Spleen (tissue), 11 donors: ENCODE data around the gene PRKCD. TPM values are rescaled to one million over a fixed set of nuclear protein-coding genes. Genes with fewer than 3 reads are reported as not detected.

Experiments used
- DNase-seq: peaks from one replicate; pipeline ENCODE4 v3.0.0-alpha.2; 2020
- H3K27ac ChIP-seq, 8 donors: fragments of 200-600 bp; sonication (generic) in 7 of 8; 1 replicate in 4 of 8; 2 replicates in 4 of 8; pipeline versions ENCODE4 v1.5.0 to v1.8.0; 2016 to 2021; ENCODE audit warnings: inconsistent platforms in 4 of 8, mild to moderate bottlenecking in 4 of 8, moderate library complexity in 1 of 8
- H3K27me3 ChIP-seq, 7 donors: fragments of 200-600 bp; sonication (generic) in 6 of 7; replicated peaks in 1 of 7; 1 replicate in 4 of 7; 2 replicates in 3 of 7; pipeline versions ENCODE4 v1.5.0 to v1.8.0; 2016 to 2021; ENCODE audit warnings: inconsistent platforms in 3 of 7, mild to moderate bottlenecking in 1 of 7
- H3K36me3 ChIP-seq, 6 donors: fragments of 200-600 bp; sonication (generic) in 5 of 6; 1 replicate in 4 of 6; 2 replicates in 2 of 6; pipeline versions ENCODE4 v1.5.0 to v1.8.0; 2016 to 2021; ENCODE audit warnings: inconsistent platforms in 2 of 6
- H3K4me1 ChIP-seq, 6 donors: fragments of 200-600 bp; sonication (generic) in 5 of 6; 1 replicate in 3 of 6; 2 replicates in 3 of 6; pipeline versions ENCODE4 v1.5.0 to v1.8.0; 2016 to 2021; ENCODE audit warnings: inconsistent platforms in 3 of 6
- H3K4me3 ChIP-seq, 8 donors: fragments of 200-600 bp; sonication (generic) in 7 of 8; 1 replicate in 4 of 8; 2 replicates in 4 of 8; pipeline versions ENCODE4 v1.5.0 to v1.8.0; 2016 to 2021; ENCODE audit warnings: inconsistent platforms in 4 of 8, mild to moderate bottlenecking in 4 of 8, moderate library complexity in 2 of 8
- H3K9me3 ChIP-seq, 8 donors: fragments of 200-600 bp; sonication (generic) in 7 of 8; 1 replicate in 4 of 8; 2 replicates in 4 of 8; pipeline versions ENCODE4 v1.5.0 to v1.8.0; 2016 to 2021; ENCODE audit warnings: inconsistent platforms in 4 of 8
- POLR2A ChIP-seq, 3 donors: fragments of 450-650 bp; IDR thresholded peaks; one replicate each; pipeline ENCODE4 v1.5.1; 2017; ENCODE audit warnings: antibody characterized with exemption in 3 of 3, mild to moderate bottlenecking in 1 of 3
- POLR2AphosphoS5 ChIP-seq, 3 donors: sonication (generic); formaldehyde crosslinking; IDR thresholded peaks; one replicate each; pipeline ENCODE4 v1.5.1; 2017; ENCODE audit warnings: antibody characterized with exemption in 3 of 3
- WGBS, 5 donors: extraction: QIAGEN DNeasy Blood & Tissue Kit in 3 of 5; methylation state at CpG; one replicate each; pipeline versions ENCODE4 v1.1.5 to v1.1.7; 2013 to 2018; 5-methylcytosine and 5-hydroxymethylcytosine counted together
- intact Hi-C: fragments of 100-400 bp; cut with DNase I; formaldehyde crosslinking; loops from one replicate; pipeline ENCODE4 v1.15.0; 2023; ENCODE audit warnings: low total_unique reads
- polyA plus RNA-seq, 3 donors: library from polyadenylated mRNA; stranded (reverse); fragments of 200-250 nt; gene quantifications; one replicate each; pipeline ENCODE4 v1.2.1, GENCODE V29; 2013
- total RNA-seq, 7 donors: library from RNA; depleted of rRNA in 3 of 7; stranded (reverse); fragments of >200 nt in 3 of 7; fragmentation: NEBNext Ultra II Directional in 4 of 7; extraction: Animal tissue kit (Norgen Biotek cat#: 25700) in 4 of 7; gene quantifications; one replicate each; pipeline versions ENCODE4 v1.1.0 to v1.2.1, GENCODE V29; 2016 to 2021
- TF ChIP-seq, protein P1 (sequence below), 11 experiments: fragments of 200-600 bp in 7 of 11; fragments of 450-650 bp in 4 of 11; sonication (generic) in 4 of 11; IDR thresholded peaks in 8 of 11; conservative IDR thresholded peaks in 3 of 11; 1 replicate in 7 of 11; 2 replicates in 4 of 11; pipeline versions ENCODE4 v1.4.0 to v1.8.0; 2016 to 2021; ENCODE audit warnings: antibody characterized with exemption in 11 of 11, inconsistent platforms in 4 of 11, mild to moderate bottlenecking in 1 of 11
- donor health status: healthy with polysubstance abuse.
- donor health status: DM: no; HTN: no; CAD: no; lungs with moderate emphysema.
- donor health status: DM: no; HTN: no; CAD: no.
- donor health status: Bipolar disorder and iron deficiency.
- donor health status: healthy.
- donor health status: DM: no; HTN: no; CAD: no.
- donor health status: DM: yes; HTN: yes; CAD: no.

PRKCD gene
- total and polyA plus RNA-seq, 10 donors = 22.2 to 100 (median 48.5) TPM

DNA sequence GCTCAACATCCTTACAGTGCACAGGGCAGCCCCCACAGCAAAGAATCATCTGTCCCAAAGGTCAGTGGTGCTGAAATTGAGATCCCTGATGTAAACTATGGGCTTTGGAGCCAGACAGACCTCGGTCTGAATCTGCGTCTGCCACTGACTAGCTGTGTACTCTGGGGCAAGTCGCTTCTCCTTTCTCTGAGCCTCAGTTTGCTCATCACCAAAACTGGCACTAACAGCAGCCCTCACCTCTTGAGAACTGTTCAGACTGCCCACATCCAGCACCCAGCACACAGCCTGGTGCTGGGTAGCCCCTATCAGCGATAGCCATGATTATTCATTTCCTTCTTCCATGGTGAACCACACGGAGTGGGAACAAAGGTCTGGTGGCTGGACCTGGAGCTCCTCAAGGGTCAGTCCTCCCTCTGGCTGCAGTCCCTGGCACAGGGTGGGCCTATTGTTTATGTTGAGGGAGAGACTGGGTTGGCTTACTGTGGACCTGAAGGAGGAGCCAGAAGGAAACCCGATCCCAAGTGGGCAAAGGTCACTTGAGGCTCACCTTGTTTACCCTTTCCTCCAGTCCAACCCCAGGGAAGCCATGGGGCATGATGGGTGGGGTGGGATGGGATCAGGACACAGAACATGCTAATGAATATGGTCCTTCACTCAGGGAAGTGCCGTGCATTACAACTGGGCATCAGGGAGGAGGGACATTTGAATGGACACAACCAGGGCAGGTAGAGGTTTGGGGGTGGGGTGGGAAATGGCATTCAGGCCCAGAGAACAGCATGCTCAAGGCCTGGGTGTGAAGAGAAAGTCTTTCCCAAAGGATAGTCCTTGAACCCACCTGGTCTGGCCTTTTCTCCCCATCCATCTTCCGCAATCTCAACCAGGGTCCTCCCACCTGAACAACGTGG lies 1.6 kb upstream of the PRKCD start:
- no peak for DNase-seq
- H3K4me1 ChIP-seq = peaks cover 8 to 77% (median 57%) of the 10 kb centered on the region in 6 donors
- 70 to 78% (median 73%) methylated on average over 9 of the region's 9 CpGs for WGBS, 5 donors

DNA sequence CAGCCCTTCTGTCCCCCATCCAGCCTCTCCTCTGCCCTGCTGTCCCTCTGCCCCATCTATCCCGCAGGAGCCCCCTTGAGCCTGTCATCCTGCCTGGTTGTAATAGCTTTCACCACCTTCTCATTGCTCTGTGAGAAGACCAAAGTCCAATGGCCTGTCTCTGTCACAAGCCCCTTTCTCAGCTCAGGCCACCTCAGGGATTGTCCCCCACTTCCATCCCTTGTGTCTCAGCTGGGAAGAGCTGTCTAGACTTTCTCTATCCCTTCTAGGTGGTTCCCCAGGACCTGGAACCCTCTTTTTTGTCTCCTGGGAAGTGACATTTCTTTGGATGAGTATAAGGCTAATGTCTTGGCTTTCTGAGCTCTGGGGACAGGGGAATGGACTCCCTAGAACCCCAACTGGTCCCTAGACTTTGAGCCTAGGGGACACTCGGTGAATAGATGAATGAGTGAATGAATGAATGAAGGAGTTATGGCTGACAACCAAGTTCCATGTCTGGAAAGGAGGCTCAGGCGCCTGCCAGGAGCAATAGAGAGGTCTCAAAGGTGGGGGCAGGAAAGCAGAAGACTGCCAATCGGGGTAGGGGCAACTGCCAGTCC lies 849 bp upstream of the PRKCD start:
- Histone ChIP-seq H3K4me1 (peaks cover 8 to 84% (median 65%) of the 10 kb centered on the region in 6 donors), H3K27ac (peak overlapping the region; percentile 80 to 98 (median 92)), H3K9me3 (no peaks in the 10 kb centered on the region), H3K4me3 (peak overlapping the region; percentile 72 to 93 (median 82)), H3K36me3 (peaks cover 0 to 10% (median 0%) of the 10 kb centered on the region in 6 donors), H3K27me3 (peaks cover 0 to 23% (median 9%) of the 10 kb centered on the region in 7 donors)
- no peak for DNase-seq
- 33 to 36% (median 35%) methylated on average over 4 of the region's 4 CpGs for WGBS, 5 donors
- intact Hi-C loops = no loop called here
- TF ChIP-seq, protein P1, sequence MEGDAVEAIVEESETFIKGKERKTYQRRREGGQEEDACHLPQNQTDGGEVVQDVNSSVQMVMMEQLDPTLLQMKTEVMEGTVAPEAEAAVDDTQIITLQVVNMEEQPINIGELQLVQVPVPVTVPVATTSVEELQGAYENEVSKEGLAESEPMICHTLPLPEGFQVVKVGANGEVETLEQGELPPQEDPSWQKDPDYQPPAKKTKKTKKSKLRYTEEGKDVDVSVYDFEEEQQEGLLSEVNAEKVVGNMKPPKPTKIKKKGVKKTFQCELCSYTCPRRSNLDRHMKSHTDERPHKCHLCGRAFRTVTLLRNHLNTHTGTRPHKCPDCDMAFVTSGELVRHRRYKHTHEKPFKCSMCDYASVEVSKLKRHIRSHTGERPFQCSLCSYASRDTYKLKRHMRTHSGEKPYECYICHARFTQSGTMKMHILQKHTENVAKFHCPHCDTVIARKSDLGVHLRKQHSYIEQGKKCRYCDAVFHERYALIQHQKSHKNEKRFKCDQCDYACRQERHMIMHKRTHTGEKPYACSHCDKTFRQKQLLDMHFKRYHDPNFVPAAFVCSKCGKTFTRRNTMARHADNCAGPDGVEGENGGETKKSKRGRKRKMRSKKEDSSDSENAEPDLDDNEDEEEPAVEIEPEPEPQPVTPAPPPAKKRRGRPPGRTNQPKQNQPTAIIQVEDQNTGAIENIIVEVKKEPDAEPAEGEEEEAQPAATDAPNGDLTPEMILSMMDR (IDR thresholded peaks at IDR 0.05 in 8 of 11, conservative IDR thresholded peaks at IDR 0.05 in 3 of 11) = peak in 1 of 11 experiments; percentile 72
- TF ChIP-seq POLR2AphosphoS5 (IDR thresholded peaks at IDR 0.05) = no peak

More for the DNA sequence above, 1.6 kb upstream of the PRKCD start:
- intact Hi-C loops = no loop called here
- Histone ChIP-seq H3K9me3 (no peaks in the 10 kb centered on the region), H3K27ac (peak overlapping the region in 4 of 8 donors; percentile 14 to 98 (median 56)), H3K36me3 (peaks cover 0 to 5% (median 0%) of the 10 kb centered on the region in 6 donors), H3K27me3 (peaks cover 0 to 30% (median 9%) of the 10 kb centered on the region in 7 donors), H3K4me3 (peak overlapping the region in 1 of 8 donors; percentile 82)
- TF ChIP-seq, protein P1 (IDR thresholded peaks at IDR 0.05 in 8 of 11, conservative IDR thresholded peaks at IDR 0.05 in 3 of 11) = no peak

DNA sequence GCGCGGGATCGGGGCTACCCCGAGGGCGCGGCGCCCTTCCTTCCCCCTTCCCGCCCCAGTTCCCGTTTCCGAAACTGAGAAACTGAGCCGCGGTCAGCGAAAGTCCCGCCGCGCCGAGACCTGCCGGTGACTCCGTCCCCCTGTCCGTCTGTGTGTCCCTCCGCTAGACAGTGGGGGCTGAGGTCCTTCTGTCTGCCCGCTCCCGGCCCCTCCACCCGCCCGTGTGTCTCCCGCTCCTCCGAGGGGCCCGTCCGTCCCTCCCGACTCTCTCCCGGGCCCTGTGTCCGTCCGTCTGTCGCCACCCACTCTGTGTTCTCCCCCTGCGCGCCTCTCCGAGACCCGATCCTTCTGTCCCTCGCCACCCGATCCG lies 426 bp downstream of the PRKCD start:
- DNase-seq = no peak
- peaks cover 0 to 10% (median 6%) of the 10 kb centered on the region in 7 donors for H3K27me3 ChIP-seq
- H3K4me1 ChIP-seq = peaks cover 17 to 91% (median 76%) of the 10 kb centered on the region in 6 donors
- WGBS, 5 donors = 0 to 1% (median 0%) methylated on average over 15 to 41 of the region's 41 CpGs
- TF ChIP-seq POLR2AphosphoS5 (IDR thresholded peaks at IDR 0.05) = no peak
- TF ChIP-seq POLR2A (IDR thresholded peaks at IDR 0.05) = no peak
- TF ChIP-seq, protein P1 (IDR thresholded peaks at IDR 0.05 in 8 of 11, conservative IDR thresholded peaks at IDR 0.05 in 3 of 11) = no peak
- intact Hi-C loops = no loop called here
- H3K4me3 ChIP-seq = peak overlapping the region; percentile 72 to 93 (median 82)
- H3K36me3 ChIP-seq = peaks cover 0 to 23% (median 0%) of the 10 kb centered on the region in 6 donors
- no peaks in the 10 kb centered on the region for H3K9me3 ChIP-seq
- H3K27ac ChIP-seq = peak overlapping the region; percentile 72 to 98 (median 92)
